GM19468 (cell line): Measurements from ENCODE around the gene AMTN.

ENCODE experiments used
- ATAC-seq: cut with Tn5 transposase; IDR thresholded peaks from one replicate; pipeline ENCODE4 v1.9.1; 2021; ENCODE audit warnings: mild to moderate bottlenecking, moderate library complexity, moderate number of reproducible peaks; ENCODE audit not compliant: unreplicated experiment; ENCODE audit errors: extremely low read depth

Gene AMTN

DNA sequence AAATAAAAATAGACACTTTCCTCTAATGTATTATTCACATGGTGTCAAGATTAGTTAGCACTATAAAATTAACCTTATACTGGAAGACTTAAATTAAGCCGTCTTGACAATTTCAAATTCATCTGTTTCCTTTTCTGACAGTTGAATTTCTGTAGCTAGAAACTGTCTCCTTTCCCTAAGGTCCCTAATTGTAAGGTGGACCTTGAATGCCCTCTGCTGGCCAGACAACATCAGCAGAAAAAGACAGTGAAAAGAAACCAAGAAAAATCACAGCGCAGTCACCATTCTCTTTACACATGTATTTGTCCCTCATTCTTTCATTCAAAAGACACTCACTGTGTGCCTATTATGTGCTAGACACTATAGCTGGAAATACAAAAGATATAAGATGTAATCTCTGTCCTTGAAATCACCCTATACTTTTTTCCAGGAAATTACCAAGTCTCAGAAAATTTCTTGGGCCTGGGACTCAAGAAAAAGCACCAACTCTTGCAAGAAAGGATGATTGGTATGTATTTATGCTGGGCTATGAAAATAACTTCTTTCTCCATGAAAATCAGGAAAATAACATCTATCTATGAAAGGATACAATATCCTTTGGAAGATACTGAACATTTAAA is 41.0 kb downstream of the AMTN start:
- no peak for ATAC-seq

DNA sequence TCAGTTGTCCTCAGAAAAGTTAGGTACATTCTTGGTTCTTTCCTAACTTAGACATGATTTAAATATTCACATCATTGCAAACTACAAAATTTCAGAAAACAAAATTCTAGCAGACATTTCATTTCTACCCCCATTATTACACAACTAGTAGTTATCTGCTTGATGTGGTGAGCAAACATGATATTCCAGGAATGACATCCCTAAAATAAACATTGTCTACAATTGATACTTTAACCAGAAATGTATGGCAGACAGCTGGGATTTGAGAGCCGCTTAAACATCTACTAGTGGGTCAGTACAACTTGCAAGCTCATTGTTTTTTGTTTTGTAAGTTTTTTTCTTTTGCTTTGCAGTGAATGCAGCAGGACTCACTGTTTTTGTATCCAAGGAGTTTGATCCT is 41.6 kb downstream of the AMTN start:
- no peak for ATAC-seq

DNA sequence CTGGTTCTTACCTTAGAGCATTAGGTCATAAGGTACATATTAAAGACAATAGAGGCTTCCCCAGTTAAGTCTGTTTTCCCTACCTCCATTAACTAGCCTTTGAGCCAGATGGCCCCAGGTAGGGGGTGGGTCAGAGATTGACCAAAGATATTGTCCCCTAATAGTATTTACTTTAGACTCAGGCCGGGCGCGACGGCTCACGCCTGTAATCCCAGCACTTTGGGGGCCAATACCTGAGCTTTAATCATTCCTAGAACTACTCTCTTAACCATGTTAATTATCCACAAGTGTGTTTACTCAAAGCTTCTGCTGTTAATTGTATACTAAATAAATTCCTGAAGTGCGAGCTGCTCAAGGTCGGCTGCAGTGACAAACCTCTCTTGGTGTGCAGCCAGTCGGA is 45.7 kb downstream of the AMTN start:
- ATAC-seq: no peak

DNA sequence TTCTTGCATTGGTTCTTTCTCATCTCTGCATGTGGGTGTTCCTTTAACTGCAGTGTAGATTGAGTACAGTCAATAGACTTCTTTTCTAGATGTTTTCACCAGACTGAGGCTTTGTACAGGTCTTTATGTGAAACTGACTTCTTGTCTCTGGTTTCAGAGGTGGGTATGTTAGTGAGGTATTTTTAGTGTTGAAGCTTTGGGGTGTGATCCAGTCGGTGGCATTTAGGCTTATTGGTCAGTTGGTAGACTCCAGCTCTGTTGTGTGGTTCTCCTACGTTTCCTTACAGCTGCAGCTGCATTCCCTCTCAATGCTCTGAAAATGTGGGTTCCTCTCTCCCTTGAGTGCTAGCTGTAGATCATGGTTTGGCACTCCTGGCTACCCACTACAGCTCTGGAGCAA is 52.4 kb downstream of the AMTN start:
- ATAC-seq: no peak

DNA sequence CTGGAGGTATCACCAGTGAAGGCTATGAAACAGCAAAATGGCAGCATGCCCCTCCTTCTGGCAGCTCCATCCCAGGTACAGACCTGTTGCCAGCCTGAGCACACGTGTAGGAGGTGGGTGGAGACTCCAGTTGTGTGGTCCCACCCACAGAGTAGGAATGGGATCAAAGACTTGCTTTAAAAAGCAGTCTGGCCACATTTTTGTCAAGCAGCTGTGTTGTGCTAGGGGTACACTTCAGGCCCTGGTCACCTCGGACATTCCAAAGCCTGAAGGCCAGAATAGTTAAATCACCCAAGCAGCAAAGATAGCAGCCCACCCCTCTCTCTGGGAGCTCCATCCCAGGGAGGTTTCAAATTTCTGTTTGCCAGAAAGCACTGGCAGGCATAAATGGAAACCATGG is 53.4 kb downstream of the AMTN start:
- ATAC-seq: no peak

DNA sequence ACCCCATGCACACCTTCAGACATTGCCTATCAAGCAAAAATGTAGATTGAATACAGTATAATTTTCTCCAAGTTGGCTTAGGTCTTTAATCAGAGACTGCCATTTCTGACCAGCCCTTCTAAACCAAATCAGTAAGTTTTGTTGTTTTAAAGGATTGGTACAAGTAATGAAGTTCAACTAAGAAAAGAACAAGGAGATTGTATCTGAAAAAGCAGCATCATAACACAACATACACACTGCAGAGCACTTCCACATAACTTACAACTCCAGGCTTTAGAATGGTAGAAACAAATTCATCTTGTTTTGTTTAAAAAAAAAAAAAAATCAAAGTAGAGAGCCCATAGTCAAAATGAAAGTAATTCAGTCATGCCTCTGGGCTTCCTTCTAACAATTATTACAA is 57.6 kb downstream of the AMTN start:
- no peak for ATAC-seq

DNA sequence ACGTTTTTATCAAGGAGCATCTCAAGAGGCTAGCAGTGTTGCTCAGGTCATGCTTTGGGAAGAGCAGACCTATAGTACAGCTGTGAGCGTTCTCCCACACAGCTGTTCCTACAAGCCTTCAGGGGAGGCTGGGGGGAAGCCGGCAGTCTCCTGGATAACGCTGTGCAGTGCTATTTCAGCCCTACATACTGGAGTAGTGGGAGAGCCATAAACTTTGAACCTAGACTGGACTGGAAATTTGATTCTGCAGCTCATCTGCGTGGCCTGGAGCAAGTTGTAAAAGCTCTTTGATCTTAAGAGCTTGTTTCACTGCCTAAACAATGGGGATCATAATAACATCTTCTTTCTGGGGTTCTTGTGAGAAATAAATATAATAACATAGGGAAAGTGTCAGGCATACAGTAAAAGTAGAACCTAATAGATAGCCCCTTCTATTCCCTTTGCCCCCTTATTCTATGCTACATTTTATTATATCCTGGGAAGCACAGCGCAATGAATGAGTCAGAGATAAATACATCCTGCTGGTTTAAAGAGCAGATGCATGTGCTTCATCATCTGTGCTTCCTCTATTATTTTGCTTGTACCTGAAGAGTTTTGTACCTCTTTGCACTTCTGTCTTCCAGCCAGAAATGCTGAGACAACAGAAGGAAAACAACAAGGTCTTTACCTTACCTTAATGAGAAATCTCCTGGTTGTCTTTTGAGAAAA is 59.0 kb downstream of the AMTN start:
- no peak for ATAC-seq

DNA sequence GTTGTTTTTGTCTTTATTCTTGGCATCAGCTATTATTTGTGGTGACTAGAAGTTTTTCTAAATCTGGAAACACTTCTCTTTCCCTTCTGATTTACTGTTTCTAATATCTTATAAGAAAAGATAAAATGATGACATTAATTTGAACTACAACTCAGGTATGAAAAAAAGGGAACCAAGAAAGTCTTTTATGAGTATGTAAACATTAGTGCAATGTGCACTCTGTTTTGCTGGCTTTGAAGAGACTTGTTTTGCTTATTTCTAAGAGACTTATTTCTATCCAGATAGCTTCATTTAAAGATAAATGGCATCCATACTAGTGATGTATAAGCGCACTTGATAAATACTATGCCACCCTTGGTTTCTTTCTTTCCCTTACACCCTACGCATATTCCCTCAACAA is 63.6 kb downstream of the AMTN start:
- no peak for ATAC-seq
